ENCODE data around the gene GRID1. TPM values are rescaled to one million over a fixed set of nuclear protein-coding genes. Genes with fewer than 3 reads are reported as not detected.

Gene GRID1
- total and polyA plus RNA-seq, 10 of the 15 experiments (the other 5 are each of a cell fraction or from before 2014, with no cell fraction given), result 0.04 to 0.62 (median 0.08) TPM; not detected in 5

- no peak for TF ChIP-seq ZZZ3 (IDR thresholded peaks at IDR 0.05; ENCODE audit: control insufficient read depth, insufficient read length, low read depth)
- TF ChIP-seq SIX5 (IDR thresholded peaks at IDR 0.05; ENCODE audit: low read depth, low read length, severe bottlenecking), result no peak
- no peak for TF ChIP-seq ETV6 (conservative IDR thresholded peaks at IDR 0.05 in 1 of 2, IDR thresholded peaks at IDR 0.05 in 1 of 2; ENCODE audit: borderline replicate concordance in 1 of 2, low read depth in 1 of 2)
Observed at GRCh38 chr10:85826377-85826776, 540.2 kb downstream of the GRID1 start (continued).

GRCh38 chr10:85811405-85811804 is 555.2 kb downstream of the GRID1 start:
- ChIA-PET RAD21 (ENCODE audit: unreplicated experiment) (no interaction called here), SMC1A (ENCODE audit: uncharacterized antibody, unreplicated experiment) (no interaction called here), CTCF (no interaction called here), POLR2A (no interaction called here)
- no TSS peak for BruUV-seq (replicated peaks)
- H2AFZ ChIP-seq (ENCODE audit: control insufficient read depth, low read depth, low read length), result no peak overlapping the region
- WGBS (ENCODE audit: insufficient coverage, insufficient replicate concordance, low lambda C conversion rate, missing lambda C conversion rate), result 62% methylated on average over 2 of the region's 2 CpGs
- H3K9ac ChIP-seq (ENCODE audit: control insufficient read depth, insufficient read depth, low read length), result no peak overlapping the region
- no peaks in the 10 kb centered on the region for H3K27me3 ChIP-seq (replicated peaks in 1 of 2; ENCODE audit: control insufficient read depth in 2 of 2, insufficient read depth in 2 of 2, low read length in 1 of 2)
- H4K20me1 ChIP-seq (ENCODE audit: control insufficient read depth, insufficient read depth), result no peaks in the 10 kb centered on the region
- no peak for DNase-seq (ENCODE audit: low read depth, low spot score)
- H3K27ac ChIP-seq (ENCODE audit: control insufficient read depth, insufficient read depth), result no peak overlapping the region
- H3K79me2 ChIP-seq (ENCODE audit: control insufficient read depth, insufficient read depth, low read length), result no peaks in the 10 kb centered on the region
- ATAC-seq, result no peak
- in situ Hi-C loops (cut with MboI), result no loop called here
- no peaks in the 10 kb centered on the region for H3K36me3 ChIP-seq (ENCODE audit: control insufficient read depth in 2 of 2, insufficient read depth in 2 of 2, low read length in 1 of 2)
- no peak for FAIRE-seq
- intact Hi-C loops (cut with micrococcal nuclease; ENCODE audit: unreplicated experiment), result no loop called here
- no peaks in the 10 kb centered on the region for H3K4me1 ChIP-seq (ENCODE audit: control insufficient read depth, insufficient read depth, low read length)
- H3K4me3 ChIP-seq, result no peak overlapping the region
- peaks cover 2% of the 10 kb centered on the region; the same call in 1 of the 3 replicates for H3K9me3 ChIP-seq (replicated peaks; ENCODE audit: control insufficient read depth, insufficient read depth, low read length)
- no peak overlapping the region for H3K4me2 ChIP-seq (ENCODE audit: control insufficient read depth, insufficient read depth)
- TF ChIP-seq NFYA (IDR thresholded peaks at IDR 0.05; ENCODE audit: borderline replicate concordance, low read depth, low read length) (no peak), PKNOX1 (IDR thresholded peaks at IDR 0.05) (no peak), PBX3 (IDR thresholded peaks at IDR 0.05; ENCODE audit: insufficient replicate concordance, low read depth, low read length) (no peak), NBN (IDR thresholded peaks at IDR 0.05) (no peak), ZZZ3 (IDR thresholded peaks at IDR 0.05; ENCODE audit: control insufficient read depth, insufficient read length, low read depth) (no peak), CREB1 (IDR thresholded peaks at IDR 0.05; ENCODE audit: low read depth) (no peak), E4F1 (IDR thresholded peaks at IDR 0.05; ENCODE audit: borderline replicate concordance, partially characterized antibody) (no peak), EZH2 (IDR thresholded peaks at IDR 0.05; ENCODE audit: borderline replicate concordance, control insufficient read depth, low read depth, low read length) (no peak), TAF1 (IDR thresholded peaks at IDR 0.05; ENCODE audit: borderline replicate concordance, low read depth, low read length) (no peak), CBFB (IDR thresholded peaks at IDR 0.05; ENCODE audit: low read depth) (no peak), YY1 (IDR thresholded peaks at IDR 0.05; ENCODE audit: low read depth, low read length) (no peak), NFYB (IDR thresholded peaks at IDR 0.05; ENCODE audit: insufficient read depth, low read depth, low read length) (no peak), POLR2AphosphoS2 (IDR thresholded peaks at IDR 0.05; ENCODE audit: low read depth, low read length) (no peak), RBBP5 (conservative IDR thresholded peaks at IDR 0.05) (no peak)
